ENCODE results near the gene FJX1. TPM values are rescaled to one million over a fixed set of nuclear protein-coding genes. Genes with fewer than 3 reads are reported as not detected.

FJX1 gene
- total RNA-seq, 1 experiment from 2014 or later: 13.7 TPM

- H3K9me2 ChIP-seq (ENCODE audit: insufficient read depth): no peaks in the 10 kb centered on the region
- H3K27me3 ChIP-seq (ENCODE audit: insufficient read depth, low read length): peaks cover 72% of the 10 kb centered on the region
- ChIA-PET RAD21 (ENCODE audit: low non-redundant PET in 1 of 2, low total read pairs in 2 of 2, uncharacterized antibody in 2 of 2, unreplicated experiment in 2 of 2) (interaction anchor here in 1 of 2 experiments (0.8 kb wide), 1 partner anchor 214 kb away, joined by 3 read pairs; no protein-coding TSS in a partner anchor), CTCF (no interaction called here), POLR2A (no interaction called here)
- H2AFZ ChIP-seq (ENCODE audit: low read depth, low read length, poor library complexity, severe bottlenecking): no peak overlapping the region
- ATAC-seq (no peak), DNase-seq (ENCODE audit: low read depth, low spot score) (no peak)
- no peak overlapping the region for H3K9ac ChIP-seq (ENCODE audit: low read length)
- H3K27ac ChIP-seq (ENCODE audit: low read depth, low read length): no peak overlapping the region
- H3K4me3 ChIP-seq (replicated peaks in 1 of 2; ENCODE audit: low read depth in 1 of 2, low read length in 2 of 2): no peak overlapping the region
- no peaks in the 10 kb centered on the region for H4K20me1 ChIP-seq (ENCODE audit: insufficient read depth)
- intact Hi-C loops (cut with micrococcal nuclease): no loop called here
- H3K4me2 ChIP-seq (ENCODE audit: low read length): no peak overlapping the region
- no peaks in the 10 kb centered on the region for H3K36me3 ChIP-seq (ENCODE audit: control insufficient read depth in 1 of 2, insufficient read depth in 2 of 2, low read length in 2 of 2)
- no peak for TF ChIP-seq POLR2A (IDR thresholded peaks at IDR 0.05; ENCODE audit: borderline replicate concordance, extremely low read depth, insufficient read depth, insufficient read length)
- no peak for TF ChIP-seq ZNF274 (IDR thresholded peaks at IDR 0.05; ENCODE audit: low read depth, low read length)
- TF ChIP-seq POLR2AphosphoS5 (IDR thresholded peaks at IDR 0.05; ENCODE audit: low read depth, low read length): no peak
- TF ChIP-seq FOSL1 (IDR thresholded peaks at IDR 0.05; ENCODE audit: low read depth): no peak
- no peak for TF ChIP-seq CBX3 (IDR thresholded peaks at IDR 0.05; ENCODE audit: low read depth)
- TF ChIP-seq YY1 (IDR thresholded peaks at IDR 0.05; ENCODE audit: extremely low read depth, insufficient replicate concordance, low read depth, low read length): no peak
- no peak for TF ChIP-seq RAD21 (IDR thresholded peaks at IDR 0.05; ENCODE audit: low read depth)
- no peak for TF ChIP-seq SRF (IDR thresholded peaks at IDR 0.05; ENCODE audit: low read depth)
- no peak for TF ChIP-seq ATF3 (IDR thresholded peaks at IDR 0.05)
- no peak for TF ChIP-seq JUND (IDR thresholded peaks at IDR 0.05)
- TF ChIP-seq ZFX (IDR thresholded peaks at IDR 0.05): no peak
- TF ChIP-seq, protein P1, sequence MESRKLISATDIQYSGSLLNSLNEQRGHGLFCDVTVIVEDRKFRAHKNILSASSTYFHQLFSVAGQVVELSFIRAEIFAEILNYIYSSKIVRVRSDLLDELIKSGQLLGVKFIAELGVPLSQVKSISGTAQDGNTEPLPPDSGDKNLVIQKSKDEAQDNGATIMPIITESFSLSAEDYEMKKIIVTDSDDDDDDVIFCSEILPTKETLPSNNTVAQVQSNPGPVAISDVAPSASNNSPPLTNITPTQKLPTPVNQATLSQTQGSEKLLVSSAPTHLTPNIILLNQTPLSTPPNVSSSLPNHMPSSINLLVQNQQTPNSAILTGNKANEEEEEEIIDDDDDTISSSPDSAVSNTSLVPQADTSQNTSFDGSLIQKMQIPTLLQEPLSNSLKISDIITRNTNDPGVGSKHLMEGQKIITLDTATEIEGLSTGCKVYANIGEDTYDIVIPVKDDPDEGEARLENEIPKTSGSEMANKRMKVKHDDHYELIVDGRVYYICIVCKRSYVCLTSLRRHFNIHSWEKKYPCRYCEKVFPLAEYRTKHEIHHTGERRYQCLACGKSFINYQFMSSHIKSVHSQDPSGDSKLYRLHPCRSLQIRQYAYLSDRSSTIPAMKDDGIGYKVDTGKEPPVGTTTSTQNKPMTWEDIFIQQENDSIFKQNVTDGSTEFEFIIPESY (IDR thresholded peaks at IDR 0.05; ENCODE audit: extremely low read depth, insufficient replicate concordance, low read length): no peak
- TF ChIP-seq EZH2phosphoT487 (IDR thresholded peaks at IDR 0.05; ENCODE audit: borderline replicate concordance): no peak
- TF ChIP-seq ELF1 (IDR thresholded peaks at IDR 0.05; ENCODE audit: borderline replicate concordance, low read depth): no peak
- no peak for TF ChIP-seq REST (IDR thresholded peaks at IDR 0.05; ENCODE audit: low read depth)
- TF ChIP-seq TCF7L2 (IDR thresholded peaks at IDR 0.05; ENCODE audit: borderline replicate concordance, extremely low read depth, insufficient read depth, insufficient read length): no peak
- no peaks in the 10 kb centered on the region for H3K9me3 ChIP-seq (ENCODE audit: control insufficient read depth in 1 of 2, insufficient read depth in 1 of 2, low read depth in 1 of 2, low read length in 2 of 2)
- BruUV-seq (replicated peaks): no TSS peak
- no peaks in the 10 kb centered on the region for H3K79me2 ChIP-seq (ENCODE audit: insufficient read depth, low read length)
- H3K4me1 ChIP-seq (ENCODE audit: control insufficient read depth in 1 of 2, insufficient read depth in 2 of 2, low read length in 2 of 2): no peaks in the 10 kb centered on the region
Observed at GRCh38 chr11:35608502-35608901, 9.8 kb upstream of the FJX1 start.
